ENCODE measurements around the gene MAP2K7.

Gene MAP2K7

GRCh38 chr19:7883105-7883504 is 20.6 kb upstream of the MAP2K7 start:
- H3K9me2 ChIP-seq (replicated peaks; ENCODE audit: low read depth, low read length) = no peaks in the 10 kb centered on the region
- H4K20me1 ChIP-seq (ENCODE audit: insufficient read depth, low read length, poor library complexity, severe bottlenecking) = no peaks in the 10 kb centered on the region
- H3F3A ChIP-seq (ENCODE audit: low read depth) = no peaks in the 10 kb centered on the region
- H3K9me3 ChIP-seq (ENCODE audit: insufficient read depth, low read depth, low read length) = no peaks in the 10 kb centered on the region
- no peak overlapping the region for H3K4me2 ChIP-seq (ENCODE audit: low read depth, low read length, poor library complexity, severe bottlenecking)
- H3K4me3 ChIP-seq (ENCODE audit: low read length, poor library complexity, severe bottlenecking) = no peak overlapping the region
- no peak for TF ChIP-seq EZH2phosphoT487 (IDR thresholded peaks at IDR 0.05; ENCODE audit: borderline replicate concordance)
- no peak for TF ChIP-seq CTCF (conservative IDR thresholded peaks at IDR 0.05; ENCODE audit: low read length)
- no peaks in the 10 kb centered on the region for H3K36me3 ChIP-seq (ENCODE audit: insufficient read depth, low read length)
- H3K4me1 ChIP-seq (ENCODE audit: insufficient read depth, low read length, poor library complexity, severe bottlenecking) = no peaks in the 10 kb centered on the region
- H3K79me2 ChIP-seq (ENCODE audit: insufficient read depth, low read length) = no peaks in the 10 kb centered on the region
- H3K9ac ChIP-seq (ENCODE audit: low read depth, low read length, poor library complexity, severe bottlenecking) = no peak overlapping the region
- no peak overlapping the region for H2AFZ ChIP-seq (ENCODE audit: low read length)
- no peaks in the 10 kb centered on the region for H3K27me3 ChIP-seq (ENCODE audit: insufficient read depth, low read length, poor library complexity, severe bottlenecking)

GRCh38 chr19:7883796-7884570 is 19.7 kb upstream of the MAP2K7 start:
- no peaks in the 10 kb centered on the region for H3K27me3 ChIP-seq (ENCODE audit: insufficient read depth, low read length, poor library complexity, severe bottlenecking)
- H3K9ac ChIP-seq (ENCODE audit: low read depth, low read length, poor library complexity, severe bottlenecking) = no peak overlapping the region
- H3K9me3 ChIP-seq (ENCODE audit: insufficient read depth, low read depth, low read length) = no peaks in the 10 kb centered on the region
- H3K4me1 ChIP-seq (ENCODE audit: insufficient read depth, low read length, poor library complexity, severe bottlenecking) = no peaks in the 10 kb centered on the region
- no peak for TF ChIP-seq CTCF (conservative IDR thresholded peaks at IDR 0.05; ENCODE audit: low read length)
- no peak for TF ChIP-seq EZH2phosphoT487 (IDR thresholded peaks at IDR 0.05; ENCODE audit: borderline replicate concordance)
- H3K9me2 ChIP-seq (replicated peaks; ENCODE audit: low read depth, low read length) = no peaks in the 10 kb centered on the region
- no peaks in the 10 kb centered on the region for H3F3A ChIP-seq (ENCODE audit: low read depth)
- no peak overlapping the region for H3K4me2 ChIP-seq (ENCODE audit: low read depth, low read length, poor library complexity, severe bottlenecking)
- no peaks in the 10 kb centered on the region for H4K20me1 ChIP-seq (ENCODE audit: insufficient read depth, low read length, poor library complexity, severe bottlenecking)
- H3K4me3 ChIP-seq (ENCODE audit: low read length, poor library complexity, severe bottlenecking) = no peak overlapping the region
- no peak overlapping the region for H2AFZ ChIP-seq (ENCODE audit: low read length)
- H3K36me3 ChIP-seq (ENCODE audit: insufficient read depth, low read length) = no peaks in the 10 kb centered on the region
- H3K79me2 ChIP-seq (ENCODE audit: insufficient read depth, low read length) = no peaks in the 10 kb centered on the region

GRCh38 chr19:7885818-7886217 is 17.9 kb upstream of the MAP2K7 start:
- Histone ChIP-seq H3K9me3 (ENCODE audit: insufficient read depth, low read depth, low read length) (no peaks in the 10 kb centered on the region), H3K4me2 (ENCODE audit: low read depth, low read length, poor library complexity, severe bottlenecking) (no peak overlapping the region), H2AFZ (ENCODE audit: low read length) (no peak overlapping the region), H3K79me2 (ENCODE audit: insufficient read depth, low read length) (no peaks in the 10 kb centered on the region), H3K36me3 (ENCODE audit: insufficient read depth, low read length) (no peaks in the 10 kb centered on the region), H3K9me2 (replicated peaks; ENCODE audit: low read depth, low read length) (no peaks in the 10 kb centered on the region), H3K4me3 (ENCODE audit: low read length, poor library complexity, severe bottlenecking) (no peak overlapping the region), H3K27me3 (ENCODE audit: insufficient read depth, low read length, poor library complexity, severe bottlenecking) (no peaks in the 10 kb centered on the region), H4K20me1 (ENCODE audit: insufficient read depth, low read length, poor library complexity, severe bottlenecking) (no peaks in the 10 kb centered on the region), H3K4me1 (ENCODE audit: insufficient read depth, low read length, poor library complexity, severe bottlenecking) (no peaks in the 10 kb centered on the region), H3F3A (ENCODE audit: low read depth) (no peaks in the 10 kb centered on the region), H3K9ac (ENCODE audit: low read depth, low read length, poor library complexity, severe bottlenecking) (no peak overlapping the region)
- no peak for TF ChIP-seq CTCF (conservative IDR thresholded peaks at IDR 0.05; ENCODE audit: low read length)
- no peak for TF ChIP-seq EZH2phosphoT487 (IDR thresholded peaks at IDR 0.05; ENCODE audit: borderline replicate concordance)

All from Loucy (cell line).